ENCODE measurements around the gene AXIN1.
"Not testable (repeated sequence)": the region's sequence is repeated elsewhere in the genome, so short reads cannot be mapped to it uniquely, and the experiment has no call there.

The AXIN1 gene

DNA sequence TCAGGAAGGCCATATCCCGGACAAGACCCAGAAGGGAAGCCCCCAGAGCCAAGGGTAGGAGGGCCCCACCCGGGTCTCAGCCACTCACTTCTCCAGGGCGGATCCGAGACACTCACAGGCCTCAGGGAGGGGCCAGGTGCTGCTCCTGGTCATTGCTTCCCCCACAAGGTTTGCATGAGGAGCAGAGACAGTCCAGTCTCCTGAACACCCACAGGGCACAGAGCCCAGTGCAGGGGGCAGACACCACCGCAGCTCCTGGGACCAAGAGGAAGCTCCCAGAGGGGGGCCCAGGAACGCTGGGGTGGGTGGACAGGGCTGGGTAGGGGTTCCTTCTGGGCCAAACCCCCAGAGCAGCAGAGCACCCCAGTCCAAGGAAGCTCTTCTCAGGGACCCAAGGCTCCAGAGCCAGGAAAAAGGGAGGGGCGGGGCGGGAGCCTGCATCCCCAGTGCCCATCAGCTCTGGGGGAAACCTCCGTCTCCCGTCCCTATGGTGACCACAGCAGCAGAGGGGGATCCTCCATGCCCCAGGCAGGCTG lies 18.5 kb upstream of the AXIN1 start:
- DNase-seq (ENCODE audit: low read depth in 3 of 3, low spot score in 1 of 3), result no peak

DNA sequence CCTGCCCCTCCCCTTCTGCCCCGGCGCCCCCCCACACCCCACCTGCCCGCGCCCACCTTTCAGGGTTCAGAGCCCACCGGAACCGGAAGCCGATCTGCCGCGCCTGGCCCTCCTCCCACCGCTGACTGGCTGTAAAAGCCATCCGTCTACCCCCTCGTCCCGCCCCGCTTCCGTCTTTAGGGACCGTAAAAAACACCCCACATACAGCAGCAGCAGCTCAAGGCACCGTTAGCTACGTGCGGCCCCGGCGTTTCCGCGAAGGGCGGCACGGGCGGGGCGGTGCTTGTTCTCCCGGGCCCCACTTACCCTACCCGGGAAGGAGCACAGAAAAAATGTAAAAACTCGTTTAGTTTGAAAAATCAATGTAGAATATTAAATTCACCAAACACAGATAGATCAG lies 17.9 kb upstream of the AXIN1 start, which contains the start of gene MRPL28:
Gene MRPL28 (minus strand): TSS at position 96 of the 400 bp plus-strand sequence. CDS start 320 bp downstream, outside the sequence.
- peak; percentile 87 to 91 (median 87) for DNase-seq (ENCODE audit: low read depth in 3 of 3, low spot score in 1 of 3)

DNA sequence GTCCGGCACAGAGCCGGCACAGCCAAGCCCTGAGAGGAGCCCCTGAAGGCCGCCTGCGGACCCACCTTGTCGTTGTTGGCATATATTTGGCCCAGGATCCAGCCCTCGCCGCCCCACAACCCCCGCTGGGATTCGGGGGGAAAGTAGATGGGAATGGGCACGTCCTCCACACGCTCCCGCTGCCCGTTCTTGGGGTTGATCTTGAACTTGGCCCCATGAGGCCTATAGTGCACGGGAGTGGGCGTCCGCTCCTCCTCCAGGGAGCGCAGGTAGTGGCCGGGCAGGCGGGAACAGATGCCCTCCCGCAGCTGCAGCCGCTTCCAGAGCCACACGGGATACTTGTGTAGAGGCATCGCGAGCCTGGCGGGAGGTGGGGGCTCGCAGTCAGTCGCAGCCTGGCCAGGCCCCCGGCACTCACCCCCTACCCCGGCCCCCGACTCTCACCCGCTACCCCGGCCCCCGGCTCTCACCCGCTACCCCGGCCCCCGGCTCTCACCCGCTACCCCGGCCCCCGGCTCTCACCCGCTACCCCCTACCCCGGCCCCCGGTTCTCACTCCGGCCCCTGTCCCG lies 17.4 kb upstream of the AXIN1 start:
- no peak for DNase-seq (ENCODE audit: low read depth in 3 of 3, low spot score in 1 of 3)

DNA sequence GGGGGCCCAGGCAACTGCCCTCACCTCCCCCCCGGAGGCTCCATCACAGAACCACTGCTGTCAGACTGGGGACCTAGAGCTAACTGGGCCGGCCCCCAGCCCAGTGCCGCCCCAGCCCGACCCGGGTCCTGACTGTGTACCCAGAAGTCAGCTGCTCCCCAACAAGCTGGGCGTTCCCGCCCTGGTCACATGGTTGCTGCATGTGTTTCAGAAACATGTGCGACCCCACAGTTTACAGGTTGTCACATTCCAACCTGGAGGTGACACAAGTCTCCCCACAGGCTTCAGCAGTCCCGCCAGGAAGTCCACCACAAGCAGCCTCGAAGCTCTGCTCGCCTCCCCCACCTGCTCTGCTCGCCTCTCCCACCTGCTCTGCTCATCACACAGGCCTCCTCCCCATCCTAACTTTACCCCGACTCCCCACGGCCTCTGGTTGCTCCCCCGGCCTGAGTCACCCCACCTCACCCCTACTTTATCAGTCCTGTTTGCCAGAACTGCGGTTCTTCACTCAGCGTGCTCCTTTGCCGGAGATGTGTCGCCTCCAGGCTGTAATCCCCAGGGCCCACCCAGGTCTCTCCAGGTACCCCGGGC lies 16.8 kb upstream of the AXIN1 start:
- DNase-seq (ENCODE audit: low read depth in 3 of 3, low spot score in 1 of 3), result no peak

DNA sequence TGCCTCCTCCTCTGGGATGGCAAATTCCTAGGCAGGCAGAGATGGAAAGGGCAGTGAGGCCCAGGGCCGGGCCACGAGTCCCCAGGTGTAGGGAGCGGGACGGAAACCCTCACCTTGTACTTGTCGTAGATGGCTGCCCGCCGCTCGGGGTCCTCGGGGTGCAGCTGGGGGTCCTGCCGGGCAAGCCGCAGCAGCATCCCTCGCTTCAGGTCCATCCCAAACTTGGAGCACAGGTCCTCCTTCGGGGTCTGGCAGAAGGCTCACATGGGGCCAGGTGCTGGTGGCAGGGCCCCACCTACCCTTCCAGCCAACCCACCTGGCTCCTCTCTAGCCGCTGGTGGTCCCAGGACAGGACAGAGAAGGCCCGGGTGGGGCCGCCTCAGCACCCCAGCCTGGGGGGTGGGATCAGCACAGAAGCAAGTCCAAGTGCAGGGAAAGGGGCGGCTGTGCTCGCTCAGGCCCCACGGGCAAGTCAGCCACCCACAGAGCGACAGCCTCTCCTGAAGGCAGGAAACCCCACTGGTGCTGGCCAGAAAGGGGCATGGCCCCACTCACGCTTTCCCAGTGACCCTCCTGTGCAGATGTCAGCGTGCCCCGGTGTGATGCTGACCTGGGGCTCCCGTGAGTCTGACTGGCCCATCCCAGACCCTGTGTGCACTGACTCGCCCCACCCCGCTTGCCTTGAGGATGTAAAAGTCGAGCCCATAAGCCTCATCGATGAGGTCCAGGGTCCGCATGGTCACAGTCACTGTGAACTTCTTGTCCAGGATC lies 16.1 kb upstream of the AXIN1 start:
- no peak for DNase-seq (ENCODE audit: low read depth in 3 of 3, low spot score in 1 of 3)

DNA sequence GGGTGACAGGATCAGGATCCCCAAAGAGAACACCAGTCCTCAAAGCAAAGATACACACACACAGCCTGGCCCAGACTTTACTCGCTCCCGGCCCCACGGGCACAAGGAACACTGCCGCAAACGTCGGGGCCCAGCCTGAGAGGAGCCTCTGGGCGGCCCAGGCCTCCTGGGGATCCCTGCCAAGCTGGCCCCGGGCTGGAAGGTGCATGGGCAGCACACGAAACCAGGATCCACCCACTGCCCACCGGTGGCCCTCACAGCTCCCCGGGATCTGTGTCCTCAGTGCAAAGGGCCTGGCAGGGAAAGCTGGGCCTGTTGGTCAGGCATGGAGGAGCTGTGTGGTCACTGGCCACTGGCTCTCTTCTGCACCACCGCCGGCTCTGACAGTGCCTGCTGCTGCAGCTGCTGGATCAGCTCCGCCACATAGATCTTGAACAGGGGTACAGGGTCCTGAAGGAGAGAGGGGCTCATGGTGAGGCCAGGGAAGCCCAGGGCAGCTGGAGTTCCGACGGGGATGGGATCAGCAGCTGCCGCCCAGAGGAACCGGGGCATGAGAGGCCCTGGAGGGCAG lies 14.9 kb upstream of the AXIN1 start:
- no peak for DNase-seq (ENCODE audit: low read depth in 3 of 3, low spot score in 1 of 3)

DNA sequence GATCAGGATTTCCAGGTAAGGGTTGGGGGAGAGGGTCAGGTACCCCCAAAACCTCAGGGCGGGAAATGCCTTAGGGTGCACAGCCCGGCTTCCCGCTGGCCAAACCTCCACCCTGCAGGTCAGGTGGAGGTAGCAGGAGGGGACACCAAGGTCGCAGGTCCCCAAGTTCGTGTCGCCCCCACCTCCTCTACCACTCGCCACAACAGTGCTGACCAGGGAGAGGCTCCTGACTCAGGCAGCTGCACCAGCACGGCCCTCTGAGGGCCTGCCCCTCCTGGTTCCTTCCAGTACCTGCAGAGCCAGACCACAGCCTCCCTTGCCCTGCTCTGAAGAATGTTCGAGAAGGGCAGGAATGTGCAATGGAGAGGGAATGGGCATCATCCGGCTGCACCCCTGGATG lies 14.0 kb upstream of the AXIN1 start:
- DNase-seq (ENCODE audit: low read depth in 3 of 3, low spot score in 1 of 3), result no peak

DNA sequence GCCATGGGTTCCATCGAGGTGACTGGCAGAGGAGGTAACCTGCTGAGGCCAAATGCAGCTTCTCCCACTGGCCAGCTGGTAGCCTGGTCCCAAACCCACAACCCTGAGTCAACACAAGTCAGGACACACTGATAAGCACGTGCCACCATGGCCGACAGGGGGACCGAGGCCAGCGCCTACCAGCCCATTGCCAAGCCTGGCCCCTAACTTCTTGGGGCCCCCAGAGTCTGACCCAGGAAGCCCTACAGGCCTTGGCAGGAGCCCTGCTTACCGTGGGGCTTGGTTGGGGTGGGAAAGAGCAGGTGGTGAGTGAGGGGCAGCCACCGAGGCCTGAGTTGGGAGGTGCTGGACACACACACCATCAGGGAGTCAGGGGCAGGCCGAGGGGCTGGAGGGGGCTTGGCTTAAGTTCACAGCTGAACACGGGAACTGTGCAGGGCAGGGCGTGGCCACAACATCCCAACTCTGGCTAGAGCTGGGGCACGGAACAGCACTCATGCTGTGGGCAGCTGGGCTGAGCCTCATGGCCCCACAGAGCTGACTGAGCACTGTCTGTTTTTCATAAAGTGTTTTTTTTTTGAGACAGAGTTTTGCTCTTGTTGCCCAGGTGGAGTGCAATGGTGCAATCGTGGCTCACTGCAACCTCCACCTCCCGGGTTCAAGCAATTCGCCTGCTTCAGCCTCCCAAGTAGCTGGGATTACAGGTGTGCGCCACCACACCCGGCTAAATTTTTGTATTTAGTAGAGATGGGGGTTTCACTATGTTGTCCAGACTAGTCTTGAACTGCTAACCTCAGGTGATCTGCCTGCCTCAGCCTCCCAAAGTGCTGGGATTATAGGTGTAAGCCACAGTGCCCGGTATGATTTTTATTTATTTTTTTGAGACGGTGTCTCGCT lies 12.3 kb upstream of the AXIN1 start:
- no peak for DNase-seq (ENCODE audit: low read depth in 3 of 3, low spot score in 1 of 3)

DNA sequence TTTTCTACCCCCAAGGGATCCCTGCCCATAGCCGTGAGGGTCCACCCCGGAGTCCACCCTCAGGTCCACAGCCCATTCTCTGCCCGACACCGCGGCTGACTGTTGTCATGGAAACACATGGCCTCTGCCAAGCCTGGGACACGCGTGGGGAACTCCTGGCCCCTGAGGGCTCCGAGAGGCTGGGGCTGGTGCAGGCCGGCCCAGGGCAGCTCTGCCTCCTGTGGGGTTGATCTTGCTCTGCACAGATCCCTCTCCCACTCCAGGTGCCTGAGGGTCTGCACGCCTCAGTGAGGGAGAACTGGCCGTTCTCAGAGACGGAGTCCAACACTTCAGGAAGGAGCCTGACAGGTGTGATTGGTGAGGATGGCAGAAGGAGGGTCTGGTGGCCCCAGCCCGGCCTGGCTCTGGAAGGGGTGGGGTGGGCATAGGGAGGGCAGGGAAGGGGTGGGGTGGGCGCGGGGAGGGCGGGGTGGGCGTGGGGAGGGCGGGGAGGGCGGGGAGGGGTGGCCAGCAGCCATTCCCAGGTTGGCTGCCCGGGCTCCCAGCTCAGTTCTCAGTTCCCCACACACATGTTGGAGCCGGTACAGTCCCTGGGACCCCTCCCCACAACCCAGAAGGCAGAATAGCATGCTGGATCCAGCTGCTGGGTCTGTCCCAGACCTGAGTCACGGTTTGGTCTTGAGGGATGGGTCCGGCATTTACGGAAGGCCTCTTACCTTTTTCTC lies 11.4 kb upstream of the AXIN1 start:
- DNase-seq (ENCODE audit: low read depth in 3 of 3, low spot score in 1 of 3), result no peak

DNA sequence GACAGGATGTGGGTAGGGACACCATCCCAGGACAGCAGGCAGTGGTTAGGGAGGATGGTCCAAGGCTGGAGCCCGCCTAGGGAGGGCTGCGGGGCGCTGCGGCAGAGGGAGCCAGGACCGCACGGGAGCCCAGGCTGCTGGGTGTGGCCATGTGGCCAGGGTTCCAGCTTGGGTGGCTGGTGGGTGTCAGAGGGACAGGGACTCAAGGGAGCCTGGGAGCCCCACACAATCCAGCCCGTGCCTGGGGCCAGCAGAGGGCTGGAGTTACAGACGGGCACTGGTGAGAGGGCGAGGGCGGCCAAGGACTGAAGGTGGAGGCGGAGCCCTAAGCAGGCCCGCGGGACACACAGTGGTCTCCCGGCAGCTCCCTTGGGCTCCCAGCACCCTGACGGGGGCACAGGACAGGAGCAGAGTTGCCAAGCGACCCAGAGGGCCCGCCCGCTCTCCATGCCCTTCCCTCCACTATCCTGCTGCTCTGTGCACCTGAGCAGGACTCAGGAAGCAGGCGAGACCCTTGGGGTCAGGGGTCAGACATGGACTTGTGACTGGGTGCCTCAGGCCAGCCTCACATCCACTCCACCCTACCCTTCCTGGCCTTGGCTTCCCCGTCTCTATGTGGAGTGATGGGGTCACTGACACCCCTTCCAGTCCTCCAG lies 10.7 kb upstream of the AXIN1 start:
- DNase-seq (ENCODE audit: low read depth in 3 of 3, low spot score in 1 of 3), result no peak

DNA sequence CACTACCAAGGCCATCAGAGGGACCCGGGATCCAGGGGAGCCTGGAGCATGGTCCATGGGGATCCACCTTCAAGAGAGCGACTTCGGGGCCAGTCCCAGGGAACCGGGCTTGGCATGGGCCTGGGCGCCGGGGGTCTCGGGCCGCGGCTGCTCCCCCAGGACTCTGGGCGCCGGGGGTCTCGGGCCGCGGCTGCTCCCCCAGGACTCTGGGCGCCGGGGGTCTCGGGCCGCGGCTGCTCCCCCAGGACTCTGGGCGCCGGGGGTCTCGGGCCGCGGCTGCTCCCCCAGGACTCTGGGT lies 10.1 kb upstream of the AXIN1 start:
- not testable (repeated sequence) for DNase-seq (ENCODE audit: low read depth in 3 of 3, low spot score in 1 of 3)

DNA sequence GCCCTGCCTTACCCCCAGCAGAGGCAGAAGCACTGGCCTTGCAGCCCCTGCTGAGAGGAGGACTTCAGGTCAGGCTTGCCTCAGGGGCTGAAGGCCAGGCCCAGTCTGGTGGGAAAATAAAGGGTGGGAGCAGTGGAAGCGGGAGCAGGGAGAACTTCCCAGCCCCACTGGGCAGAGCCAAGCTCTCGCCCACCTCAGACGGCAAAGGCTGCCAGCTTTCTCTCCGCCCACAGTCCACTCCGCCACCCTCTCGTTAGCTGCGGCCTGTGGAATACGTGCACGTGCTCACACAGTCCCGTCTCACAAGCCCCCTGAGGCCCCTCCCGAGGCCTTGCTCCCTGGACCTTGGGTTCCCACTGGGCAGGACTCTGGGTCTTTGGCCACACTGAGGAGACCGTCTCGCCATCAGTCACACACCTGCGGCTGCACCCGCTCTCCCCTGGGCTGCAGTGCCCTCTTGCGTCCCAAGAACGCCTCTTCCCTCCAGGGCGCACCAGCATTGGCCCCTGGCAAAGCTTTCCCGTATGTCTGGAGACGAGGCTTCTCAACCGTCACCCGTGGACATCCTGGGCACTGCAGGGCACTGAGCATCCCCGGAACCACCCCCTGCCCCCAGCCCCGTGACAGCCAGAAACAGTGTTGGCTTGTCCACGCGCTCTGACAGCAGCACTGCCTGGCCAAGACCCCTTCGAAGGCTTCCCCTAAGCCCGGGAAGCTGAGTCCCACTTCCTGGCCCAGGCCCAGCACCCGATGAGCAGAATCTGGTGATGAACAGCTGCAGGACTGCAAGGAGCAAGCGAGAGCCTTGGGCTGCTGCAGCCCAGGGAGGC lies 9.6 kb upstream of the AXIN1 start:
- DNase-seq (ENCODE audit: low read depth in 3 of 3, low spot score in 1 of 3), result peak; percentile 28 to 54 (median 48)

DNA sequence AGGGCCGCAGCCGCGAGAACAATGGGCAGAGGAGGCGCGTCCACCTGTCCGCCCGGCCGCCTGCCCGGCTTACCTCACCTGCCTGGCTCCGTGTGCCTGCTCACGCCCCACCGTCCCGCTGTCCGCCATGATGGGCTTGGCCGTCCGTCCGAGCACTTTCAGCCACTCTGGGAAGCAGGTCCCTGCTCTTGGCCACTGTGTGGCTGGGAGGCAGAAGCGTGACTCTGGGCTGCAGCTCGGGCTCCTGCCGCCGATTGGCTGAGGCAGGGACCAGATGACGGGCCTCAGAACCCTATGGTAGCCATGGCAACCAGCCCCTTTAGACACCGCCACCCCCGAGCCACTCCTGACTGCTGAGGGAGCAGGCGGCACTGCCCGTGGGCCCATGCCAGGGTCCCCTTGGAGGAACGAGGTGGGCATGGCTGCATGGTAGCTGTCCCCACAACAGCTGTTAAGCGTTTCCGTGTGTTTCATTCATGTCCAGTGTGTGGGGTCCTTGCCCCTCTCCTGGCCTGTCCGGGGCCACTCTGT lies 8.9 kb upstream of the AXIN1 start:
- DNase-seq (ENCODE audit: low read depth in 3 of 3, low spot score in 1 of 3), result no peak

DNA sequence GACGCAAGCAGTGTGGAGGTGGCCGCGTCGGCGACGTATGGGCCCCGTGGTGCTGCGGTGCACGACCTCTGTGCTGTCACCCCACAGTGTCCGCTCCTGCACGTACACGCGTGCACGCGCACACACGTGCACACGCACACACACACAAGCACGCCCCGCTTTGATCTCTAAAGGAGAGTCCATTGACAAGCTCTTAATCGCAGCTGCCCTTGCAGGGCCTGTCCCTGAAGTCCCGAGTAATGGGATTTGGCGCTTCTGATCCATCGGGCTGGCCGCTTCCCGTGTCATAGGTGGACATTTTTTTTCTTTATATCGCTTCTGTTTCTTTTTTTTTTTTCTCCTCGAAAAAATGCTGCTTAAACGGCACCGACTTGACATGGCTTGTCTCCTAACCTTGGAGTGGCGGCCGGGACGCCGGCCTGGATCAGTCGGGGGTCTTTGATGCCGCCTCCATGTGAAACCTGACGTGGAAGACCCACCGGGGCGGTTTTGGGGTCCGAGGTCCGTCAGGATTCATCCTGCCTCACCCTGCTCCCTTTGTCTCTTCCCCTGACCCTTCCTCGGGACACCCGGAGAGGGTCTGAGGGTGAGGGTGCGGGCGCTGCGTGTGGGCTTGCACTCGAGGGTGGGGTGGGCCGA lies 8.3 kb upstream of the AXIN1 start:
- no peak for DNase-seq (ENCODE audit: low read depth in 3 of 3, low spot score in 1 of 3)

DNA sequence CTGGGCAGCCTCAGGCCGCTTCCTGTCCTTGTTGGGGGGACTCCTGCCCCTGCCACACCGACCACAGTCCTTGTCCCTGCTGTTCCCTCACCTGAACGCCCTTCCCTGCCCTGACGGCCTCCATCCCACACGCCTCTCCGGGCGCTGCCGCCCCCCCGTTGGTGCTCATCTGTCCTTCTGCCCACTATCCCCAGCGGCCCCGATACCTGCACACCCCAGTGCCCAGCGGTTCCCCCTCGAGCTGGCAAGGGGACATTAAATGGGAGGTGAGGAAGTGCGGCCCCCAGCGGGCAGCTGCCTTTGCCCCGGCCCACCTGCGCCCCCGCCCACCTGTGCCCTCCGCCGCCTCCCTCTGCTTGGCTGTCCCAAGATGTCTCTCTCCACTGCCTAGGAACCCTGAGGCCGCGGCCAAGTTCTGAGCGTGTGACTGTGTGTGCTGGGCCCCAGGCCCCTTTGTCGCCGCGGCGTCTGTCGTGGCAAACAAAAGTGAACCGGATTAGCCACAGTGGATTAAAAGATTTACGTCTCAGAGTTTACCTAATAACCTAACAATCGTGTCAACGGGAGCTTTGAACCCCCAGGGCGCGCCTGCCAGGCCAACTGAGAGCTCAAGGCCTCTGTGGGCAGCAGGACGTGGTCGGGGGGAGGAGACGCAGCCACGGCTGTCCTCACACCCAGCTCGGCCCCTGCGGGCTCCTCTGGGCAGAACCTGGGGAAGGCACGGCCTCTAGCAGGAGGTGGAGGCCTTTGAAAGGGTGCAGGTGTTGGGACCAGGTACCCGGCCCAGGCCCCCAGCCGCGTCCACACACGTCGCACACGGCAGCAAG lies 7.6 kb upstream of the AXIN1 start:
- no peak for DNase-seq (ENCODE audit: low read depth in 3 of 3, low spot score in 1 of 3)

DNA sequence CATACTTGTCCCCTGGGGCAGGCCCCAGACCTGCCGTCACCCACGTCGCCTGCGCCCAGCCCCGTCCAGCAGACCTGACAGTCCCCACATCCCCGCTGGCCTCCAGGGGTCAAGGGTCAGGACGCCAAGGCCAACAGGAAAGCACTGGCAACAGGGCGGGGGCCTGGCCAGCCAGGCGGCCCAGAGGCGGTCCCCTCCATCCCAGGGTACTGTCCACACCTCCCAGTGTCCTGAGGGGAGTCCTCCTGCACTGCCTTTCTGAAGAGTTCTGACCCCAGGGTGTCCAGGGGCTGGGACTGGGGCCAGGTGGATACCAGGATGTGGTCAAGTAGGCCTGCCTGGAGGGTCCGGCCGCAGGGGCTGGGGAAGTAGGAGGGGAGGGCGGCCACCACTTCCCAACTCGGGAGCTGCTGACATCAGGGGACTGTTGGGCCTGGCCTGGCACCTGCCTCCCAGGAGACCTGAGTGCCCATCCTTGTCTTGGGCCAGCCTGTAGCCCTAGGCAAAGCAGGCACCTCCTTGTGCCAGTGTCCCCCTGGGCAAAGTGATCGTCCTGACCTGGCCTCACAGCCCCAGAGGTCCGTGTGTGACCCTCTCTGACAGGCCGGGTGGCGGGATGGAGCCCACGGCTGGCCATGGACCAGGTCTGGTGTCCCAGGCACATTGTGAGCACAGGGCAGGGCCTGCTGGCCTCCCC lies 6.7 kb upstream of the AXIN1 start:
- no peak for DNase-seq (ENCODE audit: low read depth in 3 of 3, low spot score in 1 of 3)

DNA sequence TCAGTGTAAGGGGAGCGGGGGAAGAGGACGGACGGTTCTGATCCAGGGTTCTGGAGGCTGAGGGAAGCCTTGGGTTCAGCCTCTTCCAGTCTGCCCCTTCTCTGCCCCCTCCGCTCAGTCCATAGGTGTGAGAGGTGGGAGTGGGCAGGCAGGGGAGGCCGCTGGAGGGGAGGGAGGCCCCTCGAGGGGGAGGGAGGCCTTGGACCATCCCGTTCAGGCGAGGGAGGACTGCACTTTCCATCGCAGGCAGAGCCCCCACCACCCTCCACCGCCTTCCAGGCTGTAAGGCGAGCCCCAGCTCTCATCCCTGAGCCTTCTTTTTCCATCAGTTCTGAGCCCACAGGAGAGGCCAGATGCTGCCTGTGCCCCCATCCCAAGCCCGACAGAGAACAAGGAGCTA lies 4.2 kb upstream of the AXIN1 start:
- no peak for DNase-seq (ENCODE audit: low read depth in 3 of 3, low spot score in 1 of 3)
